ENCODE measurements around the gene PKN2. TPM values are rescaled to one million over a fixed set of nuclear protein-coding genes. Genes with fewer than 3 reads are reported as not detected.

The PKN2 gene
- total and polyA plus RNA-seq, 2 donors from 2014 or later = 7.3 to 49.3 TPM

- H3K4me3 ChIP-seq (ENCODE audit: low read length in 3 of 3) = no peak overlapping the region
- no peaks in the 10 kb centered on the region for H3K27me3 ChIP-seq (ENCODE audit: control insufficient read depth, insufficient read depth, low read length)
- H3K9ac ChIP-seq (ENCODE audit: low read length in 3 of 3) = no peak overlapping the region
- TF ChIP-seq CTCF (IDR thresholded peaks at IDR 0.05; ENCODE audit: borderline replicate concordance, extremely low read depth, insufficient read depth) = no peak
- intact Hi-C loops (cut with DNase I) = no loop called here
- H3K27ac ChIP-seq (ENCODE audit: low read depth in 2 of 2, low read length in 2 of 2) = no peak overlapping the region
- H3K9me3 ChIP-seq (ENCODE audit: control insufficient read depth in 2 of 3, insufficient read depth in 1 of 3, low read length in 3 of 3) = no peaks in the 10 kb centered on the region
- peaks cover 0 to 5% (median 3%) of the 10 kb centered on the region in 3 donors for H3K36me3 ChIP-seq (ENCODE audit: control insufficient read depth in 2 of 3, insufficient read depth in 3 of 3, low read length in 3 of 3)
- no peaks in the 10 kb centered on the region for H3K4me1 ChIP-seq (ENCODE audit: control insufficient read depth in 2 of 3, insufficient read depth in 2 of 3, low read depth in 1 of 3, low read length in 3 of 3)
- FAIRE-seq = no peak
- DNase-seq = no peak
Measured at GRCh38 chr1:88787023-88787903, 103.2 kb downstream of the PKN2 start.

DNA sequence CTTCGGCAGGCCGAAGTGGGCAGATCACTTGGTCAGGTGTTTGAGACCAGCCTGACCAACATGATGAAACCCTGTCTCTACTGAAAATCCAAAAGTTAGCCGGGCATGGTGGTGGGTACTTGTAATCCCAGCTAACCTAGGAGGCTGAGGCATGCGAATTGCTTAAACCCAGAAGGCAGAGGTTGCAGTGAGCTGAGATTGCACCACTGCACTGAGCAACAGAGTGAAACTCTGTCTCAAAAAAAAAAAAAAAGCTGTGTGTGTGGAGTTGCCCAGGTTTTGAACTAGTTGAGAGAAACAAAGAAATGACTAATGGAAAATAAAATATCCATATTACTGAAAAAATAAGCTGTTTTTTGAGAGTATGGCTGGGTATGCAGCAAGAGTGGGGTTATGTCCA lies 107.1 kb downstream of the PKN2 start:
- Histone ChIP-seq H3K9ac (ENCODE audit: low read length in 3 of 3) (no peak overlapping the region), H3K4me1 (ENCODE audit: control insufficient read depth in 2 of 3, insufficient read depth in 2 of 3, low read depth in 1 of 3, low read length in 3 of 3) (no peaks in the 10 kb centered on the region), H3K36me3 (ENCODE audit: control insufficient read depth in 2 of 3, insufficient read depth in 3 of 3, low read length in 3 of 3) (peaks cover 0 to 7% (median 5%) of the 10 kb centered on the region in 3 donors), H3K9me3 (ENCODE audit: control insufficient read depth in 2 of 3, insufficient read depth in 1 of 3, low read length in 3 of 3) (no peaks in the 10 kb centered on the region), H3K27ac (ENCODE audit: low read depth in 2 of 2, low read length in 2 of 2) (no peak overlapping the region), H3K4me3 (ENCODE audit: low read length in 3 of 3) (no peak overlapping the region), H3K27me3 (ENCODE audit: control insufficient read depth, insufficient read depth, low read length) (no peaks in the 10 kb centered on the region)
- DNase-seq (no peak), FAIRE-seq (no peak)
- no peak for TF ChIP-seq CTCF (IDR thresholded peaks at IDR 0.05; ENCODE audit: borderline replicate concordance, extremely low read depth, insufficient read depth)
- intact Hi-C loops (cut with DNase I) = no loop called here

- no peak for FAIRE-seq
- Histone ChIP-seq H3K27me3 (ENCODE audit: control insufficient read depth, insufficient read depth, low read length) (no peaks in the 10 kb centered on the region), H3K4me1 (ENCODE audit: control insufficient read depth in 2 of 3, insufficient read depth in 2 of 3, low read depth in 1 of 3, low read length in 3 of 3) (no peaks in the 10 kb centered on the region), H3K9ac (ENCODE audit: low read length in 3 of 3) (no peak overlapping the region), H3K27ac (ENCODE audit: low read depth in 2 of 2, low read length in 2 of 2) (peak overlapping the region in 1 of 2 donors; percentile 48), H3K36me3 (ENCODE audit: control insufficient read depth in 2 of 3, insufficient read depth in 3 of 3, low read length in 3 of 3) (peaks cover 0 to 5% (median 0%) of the 10 kb centered on the region in 3 donors), H3K9me3 (ENCODE audit: control insufficient read depth in 2 of 3, insufficient read depth in 1 of 3, low read length in 3 of 3) (no peaks in the 10 kb centered on the region), H3K4me3 (ENCODE audit: low read length in 3 of 3) (no peak overlapping the region)
- intact Hi-C loops (cut with DNase I) = no loop called here
- DNase-seq = peak in 1 of 5 donors; percentile 0
- no peak for TF ChIP-seq CTCF (IDR thresholded peaks at IDR 0.05; ENCODE audit: borderline replicate concordance, extremely low read depth, insufficient read depth)
Measured at GRCh38 chr1:88799491-88799890, 115.4 kb downstream of the PKN2 start.

Measured in kidney (tissue), 14 donors.